ENCODE measurements around the gene PIGH.

Gene PIGH

GRCh38 chr14:67577909-67578749 lies 21.9 kb downstream of the PIGH start:
- Histone ChIP-seq H4K91ac (ENCODE audit: low read depth, low read length, poor library complexity) (no peak overlapping the region), H3K4me2 (ENCODE audit: insufficient read depth, low read length, poor library complexity, severe bottlenecking) (no peak overlapping the region), H3K4me3 (ENCODE audit: low read length in 2 of 2) (no peak overlapping the region), H3K14ac (ENCODE audit: low read length) (no peak overlapping the region), H3K27ac (replicated peaks; ENCODE audit: low read length) (no peak overlapping the region), H2AK5ac (ENCODE audit: low read depth, low read length) (no peak overlapping the region), H3K4me1 (ENCODE audit: control insufficient read depth in 2 of 2, insufficient read depth in 1 of 2, low read depth in 1 of 2, low read length in 2 of 2) (no peaks in the 10 kb centered on the region), H3K79me1 (ENCODE audit: low read depth, low read length) (no peaks in the 10 kb centered on the region), H2BK12ac (ENCODE audit: low read length) (peak overlapping the region; percentile 48), H4K8ac (ENCODE audit: low read depth, low read length) (peak overlapping the region; percentile 88), H3K18ac (ENCODE audit: low read length) (peak overlapping the region; percentile 58), H2BK120ac (ENCODE audit: low read depth, low read length) (no peak overlapping the region), H2AFZ (ENCODE audit: low read length) (no peak overlapping the region), H2BK15ac (ENCODE audit: low read length) (no peak overlapping the region), H3K9me3 (replicated peaks in 1 of 2; ENCODE audit: control insufficient read depth in 2 of 2, insufficient read depth in 1 of 2, low read depth in 1 of 2, low read length in 2 of 2) (no peaks in the 10 kb centered on the region), H3K27me3 (ENCODE audit: control insufficient read depth in 3 of 3, insufficient read depth in 3 of 3, low read depth in 1 of 3, low read length in 3 of 3) (no peaks in the 10 kb centered on the region), H2BK5ac (ENCODE audit: low read length) (no peak overlapping the region), H3K4ac (ENCODE audit: low read length) (no peak overlapping the region), H3K36me3 (replicated peaks in 1 of 2; ENCODE audit: control insufficient read depth in 2 of 2, insufficient read depth in 2 of 2, low read length in 2 of 2) (peaks cover 2 to 6% of the 10 kb centered on the region in 2 donors), H3K9ac (ENCODE audit: low read depth, low read length, poor library complexity) (peak overlapping the region; percentile 36), H3K23ac (ENCODE audit: low read depth, low read length, poor library complexity) (peak overlapping the region; percentile 90)
- WGBS, 2 donors (ENCODE audit: extremely low coverage in 2 of 2, insufficient read length in 2 of 2, insufficient replicate concordance in 1 of 2), result no CpG with 5 or more reads among the region's 16 CpGs
- DNase-seq (ENCODE audit: low spot score), result no peak

DNA sequence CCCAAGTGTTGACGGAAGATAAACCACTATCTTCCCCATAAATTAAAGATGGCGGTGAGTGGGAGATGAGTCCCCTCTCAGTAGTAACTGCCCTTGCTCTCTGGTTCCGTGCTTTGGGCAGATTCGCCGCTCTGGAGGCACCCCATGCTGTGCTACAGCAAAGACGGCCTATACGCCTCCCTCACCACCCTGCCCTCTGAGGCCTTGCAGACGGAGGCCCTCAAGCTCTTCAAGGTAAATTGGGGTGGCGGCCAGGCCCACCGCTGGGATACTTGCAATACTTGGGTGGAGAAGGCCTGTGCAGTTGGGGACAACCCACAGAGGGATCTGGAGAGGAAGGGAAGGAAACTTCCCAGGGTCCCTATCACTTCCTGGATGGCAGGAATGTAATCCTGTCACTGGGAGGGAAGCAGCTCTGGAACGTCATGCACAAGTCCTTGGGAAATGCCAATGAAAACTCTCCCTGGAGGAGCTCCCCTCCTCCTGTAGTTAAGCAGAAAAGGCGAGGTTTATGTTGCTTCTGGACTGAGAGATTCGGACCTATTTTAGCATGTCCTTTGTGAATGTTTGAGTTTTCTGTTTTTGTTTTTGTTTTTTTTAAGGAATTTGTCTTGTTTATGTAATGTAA lies 22.8 kb downstream of the PIGH start:
- no peaks in the 10 kb centered on the region for H3K79me1 ChIP-seq (ENCODE audit: low read depth, low read length)
- H4K91ac ChIP-seq (ENCODE audit: low read depth, low read length, poor library complexity), result no peak overlapping the region
- H2BK12ac ChIP-seq (ENCODE audit: low read length), result no peak overlapping the region
- H2AK5ac ChIP-seq (ENCODE audit: low read depth, low read length), result no peak overlapping the region
- H2AFZ ChIP-seq (ENCODE audit: low read length), result no peak overlapping the region
- H4K8ac ChIP-seq (ENCODE audit: low read depth, low read length), result no peak overlapping the region
- H3K27me3 ChIP-seq (ENCODE audit: control insufficient read depth in 3 of 3, insufficient read depth in 3 of 3, low read depth in 1 of 3, low read length in 3 of 3), result no peaks in the 10 kb centered on the region
- no peak overlapping the region for H3K9ac ChIP-seq (ENCODE audit: low read depth, low read length, poor library complexity)
- no peak overlapping the region for H2BK15ac ChIP-seq (ENCODE audit: low read length)
- H3K18ac ChIP-seq (ENCODE audit: low read length), result no peak overlapping the region
- H3K36me3 ChIP-seq (replicated peaks in 1 of 2; ENCODE audit: control insufficient read depth in 2 of 2, insufficient read depth in 2 of 2, low read length in 2 of 2), result peaks cover 2 to 6% of the 10 kb centered on the region in 2 donors
- no peak overlapping the region for H3K27ac ChIP-seq (replicated peaks; ENCODE audit: low read length)
- H3K4ac ChIP-seq (ENCODE audit: low read length), result no peak overlapping the region
- no CpG with 5 or more reads among the region's 13 CpGs for WGBS, 2 donors (ENCODE audit: extremely low coverage in 2 of 2, insufficient read length in 2 of 2, insufficient replicate concordance in 1 of 2)
- H3K23ac ChIP-seq (ENCODE audit: low read depth, low read length, poor library complexity), result no peak overlapping the region
- H3K4me1 ChIP-seq (ENCODE audit: control insufficient read depth in 2 of 2, insufficient read depth in 1 of 2, low read depth in 1 of 2, low read length in 2 of 2), result no peaks in the 10 kb centered on the region
- no peak for DNase-seq (ENCODE audit: low spot score)
- H3K9me3 ChIP-seq (replicated peaks in 1 of 2; ENCODE audit: control insufficient read depth in 2 of 2, insufficient read depth in 1 of 2, low read depth in 1 of 2, low read length in 2 of 2), result no peaks in the 10 kb centered on the region
- H2BK5ac ChIP-seq (ENCODE audit: low read length), result no peak overlapping the region
- H3K14ac ChIP-seq (ENCODE audit: low read length), result no peak overlapping the region
- no peak overlapping the region for H2BK120ac ChIP-seq (ENCODE audit: low read depth, low read length)
- no peak overlapping the region for H3K4me2 ChIP-seq (ENCODE audit: insufficient read depth, low read length, poor library complexity, severe bottlenecking)
- no peak overlapping the region for H3K4me3 ChIP-seq (ENCODE audit: low read length in 2 of 2)

DNA sequence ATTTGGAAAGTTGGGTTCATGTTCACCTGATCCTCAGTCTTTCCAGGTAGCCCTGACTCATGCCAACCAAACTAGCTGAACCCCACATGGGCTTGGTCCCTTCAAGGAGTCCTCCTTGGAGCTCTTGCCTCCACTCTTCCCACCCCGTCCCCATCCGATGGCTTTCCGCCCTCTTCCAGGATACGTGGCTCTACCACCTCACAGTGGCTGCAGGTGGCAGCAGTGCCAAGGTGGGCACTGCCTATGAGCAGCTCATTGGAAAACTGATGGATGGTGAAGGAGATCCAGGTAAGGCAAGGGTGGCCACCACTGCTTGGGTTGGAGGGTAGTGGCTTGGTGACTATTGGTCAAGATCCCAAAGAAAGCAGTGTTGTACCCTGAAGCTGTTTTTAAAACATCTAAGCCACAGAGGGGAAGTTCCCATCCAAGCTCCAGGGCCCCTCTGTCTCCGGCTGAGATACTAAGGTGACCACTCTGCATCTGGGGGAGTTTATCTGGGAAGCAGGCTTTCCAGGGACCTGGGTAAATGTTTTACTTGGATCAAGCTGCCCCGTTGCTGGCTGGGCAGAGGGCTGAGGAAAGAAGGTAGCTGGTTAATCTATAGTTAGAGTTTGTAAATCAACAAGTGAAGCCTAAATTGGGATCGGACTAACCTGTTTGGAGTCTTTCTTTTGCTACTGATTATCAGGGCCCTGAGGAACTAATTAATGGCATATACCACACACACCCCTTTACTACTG lies 23.7 kb downstream of the PIGH start:
- no peak for DNase-seq (ENCODE audit: low spot score)
- Histone ChIP-seq H3K9ac (ENCODE audit: low read depth, low read length, poor library complexity) (no peak overlapping the region), H3K79me1 (ENCODE audit: low read depth, low read length) (no peaks in the 10 kb centered on the region), H4K91ac (ENCODE audit: low read depth, low read length, poor library complexity) (no peak overlapping the region), H3K36me3 (replicated peaks in 1 of 2; ENCODE audit: control insufficient read depth in 2 of 2, insufficient read depth in 2 of 2, low read length in 2 of 2) (peaks cover 2 to 6% of the 10 kb centered on the region in 2 donors), H3K4me1 (ENCODE audit: control insufficient read depth in 2 of 2, insufficient read depth in 1 of 2, low read depth in 1 of 2, low read length in 2 of 2) (no peaks in the 10 kb centered on the region), H2AK5ac (ENCODE audit: low read depth, low read length) (no peak overlapping the region), H2BK12ac (ENCODE audit: low read length) (no peak overlapping the region), H2BK15ac (ENCODE audit: low read length) (no peak overlapping the region), H2BK120ac (ENCODE audit: low read depth, low read length) (no peak overlapping the region), H3K27ac (replicated peaks; ENCODE audit: low read length) (no peak overlapping the region), H2AFZ (ENCODE audit: low read length) (no peak overlapping the region), H3K4me3 (ENCODE audit: low read length in 2 of 2) (no peak overlapping the region), H2BK5ac (ENCODE audit: low read length) (no peak overlapping the region), H3K18ac (ENCODE audit: low read length) (peak overlapping the region; percentile 32), H3K4ac (ENCODE audit: low read length) (no peak overlapping the region), H4K8ac (ENCODE audit: low read depth, low read length) (no peak overlapping the region), H3K14ac (ENCODE audit: low read length) (no peak overlapping the region), H3K23ac (ENCODE audit: low read depth, low read length, poor library complexity) (no peak overlapping the region), H3K27me3 (ENCODE audit: control insufficient read depth in 3 of 3, insufficient read depth in 3 of 3, low read depth in 1 of 3, low read length in 3 of 3) (no peaks in the 10 kb centered on the region), H3K9me3 (replicated peaks in 1 of 2; ENCODE audit: control insufficient read depth in 2 of 2, insufficient read depth in 1 of 2, low read depth in 1 of 2, low read length in 2 of 2) (no peaks in the 10 kb centered on the region), H3K4me2 (ENCODE audit: insufficient read depth, low read length, poor library complexity, severe bottlenecking) (no peak overlapping the region)
- no CpG with 5 or more reads among the region's 7 CpGs for WGBS, 2 donors (ENCODE audit: extremely low coverage in 2 of 2, insufficient read length in 2 of 2, insufficient replicate concordance in 1 of 2)

- Histone ChIP-seq H3K9ac (ENCODE audit: low read depth, low read length, poor library complexity) (peak overlapping the region; percentile 64), H3K23ac (ENCODE audit: low read depth, low read length, poor library complexity) (peak overlapping the region; percentile 25), H3K27me3 (ENCODE audit: control insufficient read depth in 3 of 3, insufficient read depth in 3 of 3, low read depth in 1 of 3, low read length in 3 of 3) (no peaks in the 10 kb centered on the region), H4K91ac (ENCODE audit: low read depth, low read length, poor library complexity) (no peak overlapping the region), H3K4me2 (ENCODE audit: insufficient read depth, low read length, poor library complexity, severe bottlenecking) (no peak overlapping the region), H2BK12ac (ENCODE audit: low read length) (no peak overlapping the region), H3K4ac (ENCODE audit: low read length) (no peak overlapping the region), H2AK5ac (ENCODE audit: low read depth, low read length) (no peak overlapping the region), H3K79me1 (ENCODE audit: low read depth, low read length) (no peaks in the 10 kb centered on the region), H3K14ac (ENCODE audit: low read length) (no peak overlapping the region), H2BK120ac (ENCODE audit: low read depth, low read length) (no peak overlapping the region), H3K27ac (replicated peaks; ENCODE audit: low read length) (no peak overlapping the region), H2AFZ (ENCODE audit: low read length) (no peak overlapping the region), H3K9me3 (replicated peaks in 1 of 2; ENCODE audit: control insufficient read depth in 2 of 2, insufficient read depth in 1 of 2, low read depth in 1 of 2, low read length in 2 of 2) (no peaks in the 10 kb centered on the region), H3K36me3 (replicated peaks in 1 of 2; ENCODE audit: control insufficient read depth in 2 of 2, insufficient read depth in 2 of 2, low read length in 2 of 2) (peaks cover 2 to 6% of the 10 kb centered on the region in 2 donors), H2BK5ac (ENCODE audit: low read length) (no peak overlapping the region), H3K4me3 (ENCODE audit: low read length in 2 of 2) (no peak overlapping the region), H2BK15ac (ENCODE audit: low read length) (no peak overlapping the region), H4K8ac (ENCODE audit: low read depth, low read length) (no peak overlapping the region), H3K18ac (ENCODE audit: low read length) (no peak overlapping the region), H3K4me1 (ENCODE audit: control insufficient read depth in 2 of 2, insufficient read depth in 1 of 2, low read depth in 1 of 2, low read length in 2 of 2) (no peaks in the 10 kb centered on the region)
- no CpG with 5 or more reads among the region's 9 CpGs for WGBS, 2 donors (ENCODE audit: extremely low coverage in 2 of 2, insufficient read length in 2 of 2, insufficient replicate concordance in 1 of 2)
- DNase-seq (ENCODE audit: low spot score), result no peak
These were observed 24.4 kb downstream of the PIGH start for GRCh38 chr14:67575684-67576083.
